ENCODE data around the gene ZMIZ2.
A peak's percentile ranks its signal among the peaks of the same experiment; 100 is the strongest.
"Not testable (repeated sequence)": the region's sequence is repeated elsewhere in the genome, so short reads cannot be mapped to it uniquely, and the experiment has no call there.

The ZMIZ2 gene

GRCh38 chr7:44748045-44748947, at the start of gene ZMIZ2:
TSS of gene ZMIZ2 (plus strand) at chr7:44748847. CDS start at chr7:44756250, 7,403 bp downstream.
- peak; percentile 66 for DNase-seq

DNA sequence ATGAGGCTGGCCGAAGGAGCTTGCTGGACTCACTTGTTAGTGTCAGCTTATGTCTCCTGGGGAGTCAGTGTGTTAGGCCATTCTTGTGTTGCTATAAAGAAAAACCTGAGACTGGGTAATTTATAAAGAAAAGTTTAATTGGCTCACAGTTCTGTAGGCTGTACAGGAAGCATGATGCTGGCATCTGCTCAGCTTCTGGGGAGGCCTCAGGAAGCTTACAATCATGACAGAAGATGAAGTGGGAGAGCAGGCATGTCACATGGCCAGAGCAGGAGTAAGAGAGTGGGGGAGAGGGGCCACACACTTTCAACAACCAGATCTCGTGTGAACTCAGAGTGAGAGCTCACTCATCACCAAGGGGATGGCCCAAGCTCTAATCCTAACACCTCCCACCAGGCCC, 49.0 kb upstream of the ZMIZ2 start:
- DNase-seq = not testable (repeated sequence)

DNA sequence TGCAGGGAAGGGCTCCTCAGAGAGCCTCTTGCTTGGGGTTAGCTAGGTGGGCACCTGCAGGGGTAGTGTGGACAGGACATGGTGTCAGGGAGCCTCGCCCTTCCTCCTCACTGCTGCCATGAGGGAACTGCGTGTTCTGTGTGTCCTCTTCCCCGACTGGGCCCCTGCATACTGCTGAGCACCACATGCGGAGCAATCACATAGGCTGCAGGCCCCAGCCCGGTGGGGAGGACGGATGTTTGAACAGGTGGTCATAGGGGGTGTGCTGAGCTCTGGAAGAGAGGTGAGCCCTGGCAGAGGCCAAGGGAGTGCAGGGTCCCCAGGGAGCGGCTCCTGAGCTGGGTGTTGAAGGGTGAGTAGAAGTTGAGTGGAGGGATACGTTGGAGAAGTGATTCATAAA, 48.3 kb upstream of the ZMIZ2 start:
- no peak for DNase-seq

- not testable (repeated sequence) for DNase-seq
Measured at GRCh38 chr7:44703391-44703790, 45.3 kb upstream of the ZMIZ2 start.

DNA sequence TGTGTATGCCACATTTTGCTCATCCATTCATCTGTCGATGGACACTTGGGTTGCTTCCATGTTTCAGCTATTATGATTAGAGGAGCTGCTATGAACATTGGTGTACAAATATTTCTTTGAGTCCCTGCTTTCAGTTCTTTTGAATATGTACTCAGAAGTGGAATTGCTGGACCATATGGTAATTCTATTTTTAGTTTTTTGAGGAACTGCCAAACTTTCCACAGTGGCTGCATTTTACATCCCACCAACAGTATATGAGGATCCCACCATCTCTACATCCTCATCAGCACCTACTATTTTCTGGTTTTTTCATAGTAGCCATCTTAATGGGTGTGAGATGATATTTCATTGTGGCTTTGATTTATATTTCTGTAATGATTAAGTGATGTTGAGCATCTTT, 44.7 kb upstream of the ZMIZ2 start:
- no peak for DNase-seq

DNA sequence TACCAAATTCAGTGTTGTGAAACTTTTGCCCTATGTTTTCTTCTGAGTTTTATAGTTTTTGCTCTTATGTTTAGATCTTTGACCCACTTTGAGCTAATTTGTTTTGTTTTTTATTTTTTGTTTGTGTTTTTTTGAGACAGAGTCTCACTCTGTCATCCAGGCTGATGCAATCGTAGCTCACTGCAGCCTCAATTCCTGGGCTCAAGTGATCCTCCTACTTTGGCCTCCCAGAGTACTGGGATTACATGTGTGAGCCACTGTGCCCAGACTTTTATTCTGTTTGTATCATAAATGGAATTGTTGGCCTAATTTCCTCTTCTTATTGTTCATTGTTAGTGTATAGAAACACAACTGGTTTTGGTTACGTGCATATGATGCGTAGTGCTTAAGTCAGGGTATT, 43.2 kb upstream of the ZMIZ2 start:
- no peak for DNase-seq

DNA sequence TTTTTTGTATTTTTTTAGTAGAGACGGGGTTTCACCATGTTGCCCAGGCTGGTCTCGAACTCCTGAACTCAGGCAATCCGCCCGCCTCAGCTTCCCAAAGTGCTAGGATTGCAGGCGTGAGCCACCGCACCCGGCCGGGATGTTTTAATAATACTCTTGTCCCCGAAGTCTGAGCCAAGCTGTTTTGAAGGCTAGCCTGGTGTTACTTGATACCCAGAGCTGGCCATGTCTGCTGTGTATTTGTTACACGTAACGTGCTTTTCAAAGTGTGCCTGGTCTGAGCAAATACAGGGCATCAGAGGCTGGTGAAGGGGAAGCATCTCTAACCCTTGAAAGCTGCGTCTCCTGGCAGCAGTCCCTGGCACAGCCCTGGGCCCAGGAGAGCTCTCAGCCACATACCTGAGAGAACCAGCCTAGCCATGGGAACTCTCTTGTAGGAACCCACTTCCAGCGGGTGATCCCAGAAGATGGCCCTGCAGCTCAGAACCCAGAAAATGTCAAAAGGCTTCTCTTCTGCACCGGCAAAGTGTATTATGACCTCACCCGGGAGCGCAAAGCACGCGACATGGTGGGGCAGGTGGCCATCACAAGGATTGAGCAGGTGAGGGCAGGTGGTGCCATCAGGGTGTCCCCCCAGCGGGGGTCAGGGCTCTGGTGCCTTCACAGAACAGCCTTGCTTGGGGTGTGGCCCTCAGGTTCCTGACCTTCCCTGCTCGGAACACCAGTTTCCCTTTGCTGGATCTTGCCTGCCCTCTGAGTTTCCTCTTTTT, 41.7 kb upstream of the ZMIZ2 start:
- peak; percentile 94 for DNase-seq

GRCh38 chr7:44707558-44708230, 41.0 kb upstream of the ZMIZ2 start:
- no peak for DNase-seq

- no peak for DNase-seq
Measured at GRCh38 chr7:44709011-44709915, 39.4 kb upstream of the ZMIZ2 start.

DNA sequence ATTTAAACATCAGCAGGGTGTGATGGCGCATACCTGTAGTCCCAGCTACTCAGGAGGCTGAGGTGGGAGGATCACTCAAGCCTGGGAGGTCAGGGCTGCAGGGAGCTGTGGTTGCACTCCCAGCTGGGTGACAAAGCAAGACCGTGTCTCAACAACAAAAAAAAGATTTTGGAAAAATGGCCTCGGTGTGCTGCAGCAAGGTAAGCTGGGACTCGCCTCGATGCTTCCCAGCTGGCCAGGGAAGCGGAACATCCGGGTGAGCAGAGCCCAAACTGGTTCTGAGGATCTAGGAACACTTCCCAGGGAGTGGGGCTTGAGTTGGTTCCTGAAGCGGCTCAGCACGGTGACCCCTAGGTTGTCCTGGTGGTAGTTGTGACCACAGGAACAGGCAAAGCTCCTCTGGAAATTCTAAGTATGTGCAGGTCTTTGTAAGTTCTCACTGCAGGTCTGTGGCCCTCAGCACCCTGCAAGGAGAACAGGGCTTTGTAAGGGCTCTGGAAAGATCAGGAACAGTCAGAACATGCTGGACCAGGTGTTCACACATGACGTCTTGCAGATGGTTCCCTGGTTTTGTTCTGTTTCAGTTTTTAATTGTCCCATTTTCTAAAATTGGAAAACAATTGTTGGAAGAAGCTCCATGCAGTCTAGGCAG, 38.6 kb upstream of the ZMIZ2 start:
- DNase-seq = no peak

GRCh38 chr7:44711528-44711927, 37.1 kb upstream of the ZMIZ2 start:
- no peak for DNase-seq

DNA sequence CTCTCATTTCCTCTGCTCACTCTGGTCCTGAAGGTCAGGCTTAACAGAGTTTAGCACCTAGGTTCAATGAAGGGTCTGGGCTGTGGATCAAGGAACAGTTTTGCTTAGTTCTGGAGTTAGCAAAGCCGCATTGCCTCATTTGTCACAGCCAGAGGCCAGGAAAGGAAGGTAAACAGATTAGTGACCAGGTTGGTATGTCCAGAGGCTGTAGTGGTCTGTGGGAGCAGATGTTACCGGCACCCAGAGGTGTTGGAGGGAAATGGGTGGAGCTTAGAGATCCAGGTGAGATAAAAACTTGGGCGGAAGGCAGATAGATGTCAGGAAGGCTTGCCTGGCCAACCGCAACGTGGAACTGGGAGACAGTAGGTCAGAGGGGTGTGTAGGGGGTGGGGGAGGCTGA, 36.6 kb upstream of the ZMIZ2 start:
- DNase-seq = no peak

GRCh38 chr7:44713141-44713540, 35.5 kb upstream of the ZMIZ2 start:
- no peak for DNase-seq

DNA sequence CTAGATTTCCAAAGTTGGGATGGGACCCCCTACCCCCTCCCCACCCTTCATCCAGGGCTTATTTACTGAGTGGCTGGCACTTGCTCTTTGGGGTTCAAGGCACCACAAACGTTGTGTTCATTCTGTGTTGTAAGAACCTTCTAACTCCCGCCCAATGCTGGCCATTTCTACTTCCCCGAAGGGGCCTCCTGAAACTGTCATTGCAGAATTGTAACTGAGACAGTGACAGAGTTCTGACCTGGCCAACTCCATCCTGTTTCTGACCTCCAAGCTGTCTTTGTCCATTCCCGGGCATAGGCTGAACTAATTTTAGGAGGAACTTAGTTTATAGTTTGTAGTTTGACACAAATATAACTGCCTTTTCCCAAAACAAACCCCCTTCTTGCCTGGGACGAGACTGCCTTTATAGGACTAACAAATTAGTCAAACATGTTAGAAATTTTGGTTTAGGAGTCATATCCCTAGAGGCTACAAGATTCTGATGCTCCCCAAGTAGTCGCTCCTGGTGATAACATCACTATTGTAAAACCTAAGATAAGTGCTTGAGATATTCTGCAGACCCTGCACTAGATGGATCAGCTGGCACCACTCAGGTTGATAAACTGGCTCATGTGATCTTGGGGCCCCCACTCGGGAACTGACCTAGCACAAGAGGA, 34.8 kb upstream of the ZMIZ2 start:
- DNase-seq = no peak

DNA sequence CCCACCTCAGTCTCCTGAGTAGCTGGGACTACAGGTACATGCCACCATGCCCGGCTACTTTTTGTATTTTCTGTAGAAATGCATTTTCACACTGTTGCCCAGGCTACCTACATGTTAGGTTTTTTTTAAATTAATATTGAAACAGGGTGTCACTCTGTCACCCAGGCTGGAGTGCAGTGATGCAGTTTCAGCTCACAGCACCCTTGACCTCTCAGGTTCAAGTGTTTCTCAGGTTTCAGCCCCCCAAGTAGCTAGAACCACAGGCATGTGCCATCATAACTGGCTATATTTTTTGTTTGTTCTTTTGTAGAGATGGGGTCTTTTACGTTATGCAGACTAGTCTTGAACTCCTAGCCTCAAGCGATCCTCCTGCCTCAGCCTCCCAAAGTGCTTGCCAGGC, 32.4 kb upstream of the ZMIZ2 start:
- DNase-seq = no peak

- no peak for DNase-seq
Measured at GRCh38 chr7:44720301-44720700, 28.3 kb upstream of the ZMIZ2 start.

DNA sequence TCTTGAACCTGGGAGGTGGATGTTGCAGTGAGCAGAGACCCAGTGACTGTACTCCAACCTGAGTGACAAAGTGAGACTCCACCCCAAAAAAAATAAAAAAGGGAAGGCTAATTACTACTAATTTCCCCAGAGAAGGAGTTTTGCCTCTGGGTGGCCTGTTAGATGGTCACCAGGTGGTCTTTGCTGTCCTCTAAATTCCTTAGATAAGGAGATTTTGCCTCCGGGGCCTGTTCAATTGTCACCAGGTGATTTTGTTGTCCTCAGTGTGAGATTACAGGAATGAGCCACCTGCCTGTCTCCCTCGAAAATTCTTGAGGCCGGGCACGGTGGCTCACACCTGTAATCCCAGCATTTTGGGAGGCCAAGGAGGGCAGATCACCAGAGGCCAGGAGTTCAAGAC, 24.4 kb upstream of the ZMIZ2 start:
- DNase-seq = no peak

DNA sequence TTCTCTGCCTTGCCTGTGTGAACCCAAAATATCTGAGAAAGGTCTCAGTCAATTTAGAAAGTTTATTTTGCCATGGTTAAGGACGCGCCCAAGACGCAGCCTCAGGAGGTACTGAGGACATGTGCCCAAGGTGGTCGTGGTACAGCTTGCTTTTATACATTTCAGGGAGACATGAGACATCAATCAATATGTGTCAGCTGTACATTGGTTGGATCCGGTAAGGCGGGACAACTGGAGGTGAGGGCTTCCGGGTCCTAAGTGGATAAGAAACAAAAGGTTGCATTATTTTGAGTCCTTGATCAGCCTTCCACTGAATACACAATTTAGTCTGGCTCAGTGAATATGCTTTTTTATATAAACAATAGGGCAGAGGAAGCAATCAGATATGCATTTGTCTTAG, 22.4 kb upstream of the ZMIZ2 start:
- DNase-seq = not testable (repeated sequence)

DNA sequence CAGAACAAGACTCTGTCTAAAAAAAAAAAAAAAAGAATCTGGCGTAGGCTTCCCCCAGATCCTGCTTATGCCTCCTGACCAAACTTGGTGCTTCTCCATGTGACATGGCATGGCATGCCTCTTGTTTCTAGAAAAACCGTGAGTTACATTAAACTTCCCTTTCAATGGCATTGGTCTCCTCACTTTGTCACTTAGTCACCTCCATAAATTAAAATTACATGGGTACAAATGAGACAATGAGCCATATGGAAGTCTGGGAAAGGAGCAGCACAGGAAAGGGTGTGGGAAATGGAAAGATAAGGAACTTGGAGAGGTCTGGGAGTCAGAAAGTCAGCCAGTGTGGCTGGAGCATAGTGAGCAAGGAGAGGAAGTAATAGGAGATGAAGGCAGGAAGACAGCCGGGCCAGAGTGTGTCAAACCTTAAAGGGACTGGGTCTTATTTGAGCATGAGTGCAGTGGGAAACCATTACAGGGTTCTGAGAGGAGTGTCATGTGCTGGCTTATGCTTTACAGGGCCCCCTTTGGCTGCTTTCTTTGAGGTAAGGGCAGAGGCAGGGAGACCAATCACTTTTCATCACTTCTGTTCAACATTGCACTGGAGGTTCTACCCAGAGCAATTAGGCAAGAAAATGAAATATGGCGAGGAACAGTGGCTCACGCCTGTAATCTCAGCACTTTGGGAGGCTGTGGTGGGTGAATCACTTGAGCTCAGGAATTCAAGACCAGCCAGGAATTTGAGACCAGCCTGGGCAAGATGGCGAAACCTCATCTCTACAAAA, 21.3 kb upstream of the ZMIZ2 start:
- no peak for DNase-seq

GRCh38 chr7:44727937-44728262, 20.7 kb upstream of the ZMIZ2 start:
- DNase-seq = no peak

All from NCI-H2029 treated with DMSO at 0.1 percent for 48 hours (cell line).